ENCODE results near the gene RHO.
"Not testable (repeated sequence)": the region's sequence is repeated elsewhere in the genome, so short reads cannot be mapped to it uniquely, and the experiment has no call there.

DNA sequence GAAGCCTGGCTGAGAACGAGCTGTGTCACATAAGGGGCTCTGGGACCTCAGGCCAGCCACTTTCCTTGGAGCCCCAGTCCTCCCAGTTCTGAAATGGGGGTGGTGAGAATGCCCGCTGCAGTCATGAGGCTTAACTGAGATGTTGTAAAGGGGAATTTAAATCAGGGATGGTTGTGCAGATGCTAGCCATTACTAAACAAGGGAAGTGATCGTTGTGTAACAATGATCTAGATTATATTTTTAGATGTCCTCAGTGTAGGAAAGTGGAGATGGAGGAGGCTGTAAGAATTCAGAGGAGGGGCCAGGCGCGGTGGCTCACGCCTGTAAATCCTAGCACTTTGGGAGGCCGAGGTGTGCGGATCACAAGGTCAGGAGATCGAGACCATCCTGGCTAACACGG, 39.2 kb upstream of the RHO start:
- TF ChIP-seq, protein P1, sequence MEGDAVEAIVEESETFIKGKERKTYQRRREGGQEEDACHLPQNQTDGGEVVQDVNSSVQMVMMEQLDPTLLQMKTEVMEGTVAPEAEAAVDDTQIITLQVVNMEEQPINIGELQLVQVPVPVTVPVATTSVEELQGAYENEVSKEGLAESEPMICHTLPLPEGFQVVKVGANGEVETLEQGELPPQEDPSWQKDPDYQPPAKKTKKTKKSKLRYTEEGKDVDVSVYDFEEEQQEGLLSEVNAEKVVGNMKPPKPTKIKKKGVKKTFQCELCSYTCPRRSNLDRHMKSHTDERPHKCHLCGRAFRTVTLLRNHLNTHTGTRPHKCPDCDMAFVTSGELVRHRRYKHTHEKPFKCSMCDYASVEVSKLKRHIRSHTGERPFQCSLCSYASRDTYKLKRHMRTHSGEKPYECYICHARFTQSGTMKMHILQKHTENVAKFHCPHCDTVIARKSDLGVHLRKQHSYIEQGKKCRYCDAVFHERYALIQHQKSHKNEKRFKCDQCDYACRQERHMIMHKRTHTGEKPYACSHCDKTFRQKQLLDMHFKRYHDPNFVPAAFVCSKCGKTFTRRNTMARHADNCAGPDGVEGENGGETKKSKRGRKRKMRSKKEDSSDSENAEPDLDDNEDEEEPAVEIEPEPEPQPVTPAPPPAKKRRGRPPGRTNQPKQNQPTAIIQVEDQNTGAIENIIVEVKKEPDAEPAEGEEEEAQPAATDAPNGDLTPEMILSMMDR (IDR thresholded peaks at IDR 0.05; ENCODE audit: low read length), result not testable (repeated sequence)
- TF ChIP-seq EZH2 (IDR thresholded peaks at IDR 0.05; ENCODE audit: borderline replicate concordance, low read length), result not testable (repeated sequence)
